Activated gamma-delta T cell treated with Interleukin-2 at 50 U/mL for 16 hours (primary cell): Measurements from ENCODE around the gene GCSH.
A peak's percentile ranks its signal among the peaks of the same experiment; 100 is the strongest.

ENCODE experiments used
- DNase-seq: peaks from one replicate; pipeline ENCODE4 v3.0.0-alpha.2; 2020

GCSH gene

DNA sequence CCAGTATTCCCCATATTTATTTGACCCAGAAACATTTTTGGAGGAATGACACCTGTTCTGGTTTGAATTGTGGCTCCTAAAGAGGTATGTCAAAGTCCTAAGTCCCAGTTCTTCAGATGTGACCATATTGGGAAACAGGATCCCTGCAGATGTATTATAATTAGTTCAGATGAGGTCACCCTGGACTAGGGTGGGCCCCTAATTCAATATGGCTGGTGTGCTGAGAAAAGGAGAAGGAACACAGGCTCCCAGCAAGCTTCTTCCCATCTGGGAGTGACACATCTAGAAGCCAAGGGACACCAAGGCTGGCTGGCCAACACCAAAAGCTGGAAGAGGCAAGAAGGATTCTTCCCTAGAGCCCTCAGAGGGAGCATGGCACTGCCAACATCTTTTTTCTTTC, 3.8 kb upstream of the GCSH start:
- DNase-seq, result no peak

GRCh38 chr16:81097230-81097629, 1.0 kb upstream of the GCSH start:
- no peak for DNase-seq

GRCh38 chr16:81096715-81097208, 567 bp upstream of the GCSH start:
- no peak for DNase-seq

- no peak for DNase-seq
Measured at GRCh38 chr16:81095653-81095952, 592 bp downstream of the GCSH start.

DNA sequence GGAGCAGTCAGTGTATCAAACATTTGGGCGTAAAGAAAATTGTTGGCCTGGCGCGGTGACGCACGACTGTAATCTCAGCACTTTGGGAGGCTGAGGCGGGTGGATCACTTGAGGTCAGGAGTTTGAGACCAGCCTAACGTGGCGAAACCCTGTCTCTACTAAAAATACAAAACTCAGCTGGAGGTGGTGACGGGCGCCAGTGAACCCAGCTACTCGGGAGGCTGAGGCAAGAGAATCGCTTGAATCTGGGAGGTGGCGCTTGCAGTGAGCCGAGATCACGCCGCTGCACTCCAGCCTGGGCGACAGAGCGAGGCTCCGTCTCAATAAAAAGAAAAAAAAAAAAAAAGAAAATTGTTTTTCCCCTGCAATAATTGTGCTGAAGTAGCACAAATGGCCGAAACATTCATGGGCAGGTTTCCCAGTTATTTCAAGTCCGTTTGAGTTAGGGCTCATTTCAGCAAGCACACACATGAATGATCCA, 1.4 kb downstream of the GCSH start:
- DNase-seq, result no peak

- no peak for DNase-seq
Measured at GRCh38 chr16:81088836-81089235, 7.4 kb downstream of the GCSH start.

DNA sequence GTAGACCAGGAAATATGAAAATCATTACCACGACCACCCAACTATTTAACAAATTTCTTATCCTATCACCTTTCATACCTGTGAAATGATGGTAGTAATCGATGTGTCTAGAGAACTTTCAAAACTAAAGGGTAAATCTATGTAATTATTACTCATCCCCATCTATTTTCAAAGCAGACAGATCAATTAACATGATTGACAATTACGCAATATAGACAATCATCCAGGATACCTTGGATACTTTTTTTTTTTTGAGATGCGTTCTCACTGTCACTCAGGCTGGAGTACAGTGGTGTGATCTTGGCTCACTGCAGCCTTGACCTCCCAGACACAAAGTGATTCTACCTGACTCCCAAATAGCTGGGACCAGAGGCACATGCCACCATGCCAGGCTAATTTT, 15.2 kb downstream of the GCSH start:
- DNase-seq, result no peak

DNA sequence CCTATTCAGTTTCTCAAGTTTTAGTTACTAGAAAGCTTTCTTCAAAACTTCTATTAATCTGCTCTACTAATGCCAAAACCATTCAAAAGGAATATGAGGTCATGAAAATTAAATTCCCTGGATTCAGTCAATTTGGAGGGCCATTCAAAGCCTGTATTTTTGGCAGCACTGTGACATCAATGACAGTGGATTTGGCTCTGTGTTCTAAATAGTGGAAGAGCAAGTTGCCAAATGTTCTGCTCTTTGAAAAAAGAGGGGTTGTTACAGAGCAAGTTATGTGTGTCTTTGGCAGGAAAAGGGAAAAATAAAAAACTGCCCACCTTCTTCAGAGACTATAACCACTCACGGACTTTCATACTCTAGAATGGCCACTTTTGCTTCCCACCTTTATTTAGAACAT, 16.0 kb downstream of the GCSH start:
- no peak for DNase-seq

GRCh38 chr16:81077076-81077940, 18.9 kb downstream of the GCSH start, which contains the start of gene C16orf46:
C16orf46 (minus strand) TSS chr16:81077238; CDS start chr16:81063955, 13,283 bp downstream.
- DNase-seq, result peak; percentile 97

DNA sequence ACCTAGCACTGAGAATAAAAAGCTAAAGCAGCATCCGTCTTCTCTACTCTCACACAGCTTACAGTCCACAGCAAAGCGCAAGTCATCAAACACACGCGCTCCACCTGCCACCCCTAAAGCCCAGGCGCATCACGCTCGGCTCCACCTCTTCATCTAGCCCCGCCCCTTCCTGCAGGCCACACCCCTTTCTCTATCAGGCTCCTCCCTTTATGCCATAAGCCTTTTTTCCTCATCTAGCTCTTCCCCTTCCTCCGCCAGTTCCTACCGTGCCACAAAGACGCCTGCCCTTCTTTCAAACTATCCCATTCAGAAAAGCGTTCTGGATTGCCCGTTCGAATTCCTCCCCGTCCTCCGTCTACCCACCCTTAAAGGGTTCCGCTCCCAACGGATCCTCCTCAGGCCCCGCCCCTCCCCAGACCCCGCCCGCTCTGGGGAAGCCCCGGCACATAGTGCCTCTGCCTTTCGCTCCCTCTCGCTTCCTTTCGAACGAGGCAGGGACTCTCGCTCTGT, 19.6 kb downstream of the GCSH start:
- peak; percentile 93 for DNase-seq

GRCh38 chr16:81073560-81074330, 22.4 kb downstream of the GCSH start:
- DNase-seq, result no peak

- DNase-seq, result no peak
Measured at GRCh38 chr16:81071805-81072204, 24.4 kb downstream of the GCSH start.

DNA sequence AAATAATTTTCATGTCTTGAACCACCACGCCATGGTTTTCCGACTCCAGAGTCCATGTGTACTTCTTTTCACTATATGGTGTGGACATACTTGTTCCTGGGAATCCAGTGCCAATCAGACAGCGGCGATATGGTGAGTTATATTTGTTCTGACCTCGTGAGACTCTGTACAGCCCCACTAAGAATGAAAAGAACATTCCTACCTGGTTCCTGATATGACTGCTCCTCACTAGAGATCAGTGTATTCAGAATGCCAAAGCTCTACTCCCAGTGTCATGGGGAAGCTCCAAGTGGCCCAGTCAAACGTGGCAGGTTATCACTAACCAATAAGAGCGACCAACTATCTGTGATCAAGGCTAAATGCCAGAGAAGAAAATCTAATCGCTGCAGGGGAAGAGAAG, 25.2 kb downstream of the GCSH start:
- DNase-seq, result no peak

GRCh38 chr16:81069063-81069462, 27.1 kb downstream of the GCSH start:
- no peak for DNase-seq

GRCh38 chr16:81067166-81067565, 29.0 kb downstream of the GCSH start:
- no peak for DNase-seq

DNA sequence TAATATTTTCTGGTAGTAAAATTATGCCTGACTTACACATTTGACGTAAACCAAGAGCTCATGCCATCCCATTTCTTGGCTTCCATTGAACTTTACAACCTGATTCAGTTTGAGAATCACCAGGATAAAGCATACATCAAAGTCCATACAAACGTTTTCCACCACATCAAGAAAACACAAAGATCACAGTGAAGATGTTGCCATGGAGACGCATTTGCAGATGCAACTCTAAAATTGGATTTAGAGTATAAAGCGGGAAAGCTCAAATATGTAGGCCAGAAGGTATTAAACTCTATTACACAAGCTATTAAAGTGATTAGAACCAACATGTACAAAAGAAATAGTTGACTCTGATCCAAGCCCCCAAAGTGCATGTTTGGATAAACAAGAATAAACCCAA, 29.5 kb downstream of the GCSH start:
- DNase-seq, result no peak

DNA sequence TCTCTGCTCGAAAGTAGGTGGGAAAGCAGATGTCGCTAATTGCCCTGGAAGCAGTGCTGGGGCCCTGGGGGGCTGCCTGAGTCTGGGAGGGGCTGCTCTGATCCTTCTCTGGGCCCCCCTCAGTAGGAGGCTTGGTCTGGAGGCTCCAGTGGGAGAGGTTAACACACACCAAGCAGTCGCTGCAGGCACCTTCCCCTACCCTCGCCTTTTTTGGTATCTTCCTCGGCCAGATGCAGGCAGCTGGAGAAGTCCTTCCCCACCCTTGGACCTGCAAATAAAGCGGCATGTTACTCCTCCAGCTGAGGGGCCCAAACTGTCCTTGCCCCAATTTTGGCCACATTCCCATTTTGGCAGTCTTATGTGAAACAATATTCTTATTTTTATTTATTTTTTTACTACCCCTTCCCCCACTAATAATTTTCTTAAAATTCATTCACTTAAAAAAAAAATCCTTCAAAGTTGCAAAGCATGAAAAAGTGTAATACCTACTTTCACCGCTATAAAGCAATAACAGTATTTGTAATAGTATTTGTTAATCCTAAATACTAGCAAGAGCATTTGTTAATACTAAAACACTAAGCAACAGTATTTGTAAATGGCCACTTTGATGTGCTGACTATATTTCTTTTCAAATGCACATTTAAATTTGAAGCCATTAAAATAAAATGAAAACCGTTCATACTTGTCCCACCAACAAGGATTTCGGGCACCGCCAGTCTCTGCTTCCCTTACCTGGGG, 34.2 kb downstream of the GCSH start:
- DNase-seq, result no peak

- DNase-seq, result no peak
Measured at GRCh38 chr16:81061307-81061640, 34.9 kb downstream of the GCSH start.

- no peak for DNase-seq
Measured at GRCh38 chr16:81060576-81061306, 35.5 kb downstream of the GCSH start.

GRCh38 chr16:81053761-81054160, 42.4 kb downstream of the GCSH start:
- no peak for DNase-seq

- DNase-seq, result no peak
Measured at GRCh38 chr16:81042821-81043220, 53.4 kb downstream of the GCSH start.

DNA sequence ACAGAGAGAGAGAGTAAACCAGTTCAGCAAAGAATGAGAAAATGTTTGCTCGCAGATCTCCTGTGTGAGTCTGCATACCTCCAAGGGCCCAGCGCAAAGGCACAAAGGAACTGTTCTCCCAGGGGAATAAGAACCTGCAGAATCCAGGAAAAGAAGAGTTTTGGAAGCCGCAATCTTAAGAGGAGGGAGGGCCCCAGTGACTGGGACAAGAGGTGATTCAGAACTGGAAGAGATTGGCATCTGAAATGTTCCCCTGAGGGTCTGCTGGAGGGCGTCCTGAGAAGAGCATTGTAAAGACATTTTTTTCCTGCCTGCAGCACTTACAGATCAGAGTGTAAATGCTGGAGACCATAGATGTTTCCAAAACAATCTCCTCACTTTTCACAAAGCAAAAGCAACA, 54.5 kb downstream of the GCSH start:
- no peak for DNase-seq

- no peak for DNase-seq
Measured at GRCh38 chr16:81040842-81041241, 55.4 kb downstream of the GCSH start.
